A549 (cell line): ENCODE results near the gene SUPT3H. TPM values are rescaled to one million over a fixed set of nuclear protein-coding genes. Genes with fewer than 3 reads are reported as not detected.

Source experiments
- ATAC-seq, 2 experiments: fragments of 200-7000 bp in 1 of 2; fragments of >200 bp in 1 of 2; cut with Nextera tagmentation in 1 of 2; cut with Tn5 transposase in 1 of 2; 3 replicates each; pipeline versions ENCODE4 v1.8.0 to v1.9.1; 2018 to 2020; ENCODE audit warnings: mild to moderate bottlenecking in 1 of 2, moderate library complexity in 1 of 2
- CTCF ChIA-PET: fragments of 300-600 bp; sonication (Branson Sonifier 250); formaldehyde crosslinking; extraction: SDS; loops from one replicate; lab custom pipeline; 2021; ENCODE audit warnings: antibody characterized with exemption, inconsistent platforms; lab: Yijun Ruan, JAX
- POLR2A ChIA-PET: fragments of 350-600 bp; formaldehyde crosslinking; extraction: SDS; loops from one replicate; lab custom pipeline; 2021; ENCODE audit warnings: antibody characterized with exemption, inconsistent platforms; lab: Yijun Ruan, JAX
- DNase-seq, 2 experiments: peaks; one replicate each; pipeline versions ENCODE4 v3.0.0 to v3.0.0-alpha.2; 2011 to 2016; ENCODE audit warnings: low read depth in 1 of 2, low spot score in 1 of 2
- FAIRE-seq: peaks from 2 replicates; lab custom pipeline; 2011; peaks lifted over from hg19 to GRCh38; lab: Jason Lieb, UNC
- H3K27ac ChIP-seq, 2 experiments: fragments of >200 bp; sonication (Bioruptor Twin); formaldehyde crosslinking; 3 replicates each; pipeline ENCODE4 v1.5.1; 2016 to 2017
- H3K4me1 ChIP-seq: fragments of >200 bp; sonication (Bioruptor Twin); formaldehyde crosslinking; 3 replicates; pipeline ENCODE4 v1.6.1; 2016
- H3K4me2 ChIP-seq: fragments of >200 bp; sonication (Bioruptor Twin); formaldehyde crosslinking; 3 replicates; pipeline ENCODE4 v1.6.1; 2016
- H3K4me3 ChIP-seq: fragments of >200 bp; sonication (Bioruptor Twin); formaldehyde crosslinking; 3 replicates; pipeline ENCODE4 v1.5.1; 2016
- H3K9me3 ChIP-seq: fragments of >200 bp; sonication (Bioruptor Twin); formaldehyde crosslinking; 3 replicates; pipeline ENCODE4 v1.6.1; 2016
- BCL3 ChIP-seq: fragments of >200 bp; sonication (Bioruptor Twin); formaldehyde crosslinking; IDR thresholded peaks from 3 replicates; pipeline ENCODE4 v1.6.1; 2016
- CBX8 ChIP-seq: fragments of 200-600 bp; sonication (generic); IDR thresholded peaks from 2 replicates; pipeline ENCODE4 v1.6.1; 2016
- ESRRA ChIP-seq: fragments of 150-350 bp; IDR thresholded peaks from 2 replicates; pipeline ENCODE4 v1.6.1; 2014; ENCODE audit warnings: mild to moderate bottlenecking, low read length, borderline replicate concordance
- FOSB ChIP-seq: fragments of 250-450 bp; sonication (Bioruptor Pico); IDR thresholded peaks from 2 replicates; pipeline ENCODE4 v1.5.0; 2020; ENCODE audit warnings: mild to moderate bottlenecking, moderate library complexity
- HEYL ChIP-seq: fragments of 250-450 bp; sonication (Bioruptor Pico); IDR thresholded peaks from 2 replicates; pipeline ENCODE4 v1.8.0; 2021; ENCODE audit warnings: mild to moderate bottlenecking, moderate library complexity
- HMGXB4 ChIP-seq: fragments of 250-450 bp; sonication (Bioruptor Pico); IDR thresholded peaks from 2 replicates; pipeline ENCODE4 v1.5.0; 2021; ENCODE audit warnings: mild to moderate bottlenecking, moderate library complexity, borderline replicate concordance
- HOXA7 ChIP-seq: fragments of 250-450 bp; sonication (Bioruptor Pico); IDR thresholded peaks from 2 replicates; pipeline ENCODE4 v1.5.0; 2020; ENCODE audit warnings: mild to moderate bottlenecking, moderate library complexity
- JUNB ChIP-seq: fragments of >200 bp; sonication (Bioruptor Twin); formaldehyde crosslinking; IDR thresholded peaks from 2 replicates; pipeline ENCODE4 v1.6.1; 2016
- KDM5A ChIP-seq: fragments of 200-600 bp; sonication (generic); IDR thresholded peaks from 2 replicates; pipeline ENCODE4 v1.6.1; 2016; ENCODE audit warnings: antibody characterized with exemption, mild to moderate bottlenecking
- MAZ ChIP-seq: fragments of 150-350 bp; IDR thresholded peaks from 2 replicates; pipeline ENCODE4 v1.6.1; 2014; ENCODE audit warnings: antibody characterized with exemption, low read depth, low read length, borderline replicate concordance
- PBX3 ChIP-seq: IDR thresholded peaks from 2 replicates; pipeline ENCODE4 v1.6.1; 2012
- PHF8 ChIP-seq: fragments of 200-600 bp; sonication (generic); IDR thresholded peaks from 2 replicates; pipeline ENCODE4 v1.6.1; 2016; ENCODE audit warnings: low read depth, mild to moderate bottlenecking, antibody characterized with exemption, moderate library complexity, borderline replicate concordance
- POLR2A ChIP-seq: IDR thresholded peaks from 2 replicates; pipeline ENCODE4 v1.6.1; 2012; ENCODE audit warnings: mild to moderate bottlenecking, low read length
- RARB ChIP-seq: fragments of 250-450 bp; sonication (Bioruptor Pico); IDR thresholded peaks from 2 replicates; pipeline ENCODE4 v1.8.0; 2021; ENCODE audit warnings: mild to moderate bottlenecking, moderate library complexity
- RCOR1 ChIP-seq: fragments of 150-350 bp; IDR thresholded peaks from 2 replicates; pipeline ENCODE4 v1.6.1; 2014; ENCODE audit warnings: antibody characterized with exemption, low read length, low read depth
- SMC3 ChIP-seq: fragments of >200 bp; sonication (Bioruptor Twin); formaldehyde crosslinking; IDR thresholded peaks from 3 replicates; pipeline ENCODE4 v1.6.1; 2018; ENCODE audit warnings: inconsistent platforms
- TFCP2L1 ChIP-seq: fragments of 250-450 bp; sonication (Bioruptor Pico); IDR thresholded peaks from 2 replicates; pipeline ENCODE4 v1.5.0; 2021; ENCODE audit warnings: mild to moderate bottlenecking
- ZC3H11A ChIP-seq: fragments of 450-650 bp; IDR thresholded peaks from 2 replicates; pipeline ENCODE4 v1.6.1; 2014; ENCODE audit warnings: antibody characterized with exemption, mild to moderate bottlenecking
- ZFP36 ChIP-seq: fragments of 450-650 bp; IDR thresholded peaks from 2 replicates; pipeline ENCODE4 v1.6.1; 2014; ENCODE audit warnings: borderline replicate concordance; ENCODE audit not compliant: partially characterized antibody
- WGBS: methylation state at CpG from one replicate; pipeline ENCODE4 v1.1.6; 2017; ENCODE audit errors: missing lambda C conversion rate; 5-methylcytosine and 5-hydroxymethylcytosine counted together
- polyA plus RNA-seq, 4 experiments: library from polyadenylated mRNA; depleted of rRNA in 3 of 4; stranded (reverse); fragments of >200 nt; fragmentation: RNase III in 1 of 4; extraction: RNeasy Plus Mini Kit Qiagen cat#74134 plus additional on column Dnase treatment in 1 of 4; gene quantifications; 2 replicates in 3 of 4; 3 replicates in 1 of 4; pipeline ENCODE4 v1.2.3, GENCODE V29; 2011 to 2017

SUPT3H gene
- polyA plus RNA-seq, 2 of the 4 experiments (the other 2 are of a cell fraction), result 4.3 to 6.2 TPM

DNA sequence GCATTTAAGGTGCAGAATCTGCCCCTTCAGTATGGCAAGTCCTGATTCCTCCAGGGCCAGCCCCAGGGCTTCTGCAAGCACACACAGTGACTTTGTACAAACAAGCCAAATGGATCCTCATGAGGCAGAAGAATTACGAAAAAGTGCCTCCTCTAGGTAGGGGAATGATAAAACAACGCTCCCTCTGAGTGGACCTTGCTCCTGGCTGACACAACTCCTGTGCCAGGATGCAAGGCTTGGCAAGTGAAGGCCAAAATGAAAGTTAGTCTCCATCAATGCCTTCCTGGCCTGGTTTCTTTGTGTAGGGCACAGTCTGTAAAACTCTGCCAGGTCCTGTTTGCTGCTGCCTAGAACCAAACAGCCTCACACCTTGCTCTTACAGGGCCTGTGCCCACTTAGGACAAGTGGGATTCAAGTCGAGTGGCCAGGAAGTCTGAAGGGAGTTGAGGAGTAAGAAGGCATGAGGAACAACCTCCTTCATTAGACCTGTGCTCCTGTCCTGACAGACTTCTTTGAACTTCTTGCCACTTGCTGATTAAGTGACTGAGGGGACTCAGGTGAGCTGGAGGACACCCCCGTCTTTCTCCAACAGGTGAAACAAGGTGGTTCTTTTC, 573.1 kb downstream of the SUPT3H start:
- FAIRE-seq, result no peak
- Histone ChIP-seq H3K4me1 (no peaks in the 10 kb centered on the region), H3K4me3 (no peak overlapping the region), H3K4me2 (no peak overlapping the region), H3K27ac (no peak overlapping the region), H3K9me3 (no peaks in the 10 kb centered on the region)
- no peak for DNase-seq
- TF ChIP-seq PHF8, result no peak
- TF ChIP-seq FOSB (CRISPR knock-in tag), result no peak
- no peak for TF ChIP-seq PBX3
- no peak for TF ChIP-seq TFCP2L1
- no peak for TF ChIP-seq KDM5A
- TF ChIP-seq POLR2A, result no peak
- no peak for TF ChIP-seq CBX8
- no peak for ATAC-seq
- ChIA-PET POLR2A (no interaction called here), CTCF (interaction anchor here (0.7 kb wide), 1 partner anchor 65 kb away, joined by 3 read pairs; no protein-coding TSS in a partner anchor)
- 38% methylated on average over 4 of the region's 4 CpGs for WGBS

GRCh38 chr6:44804016-44804415, 573.7 kb downstream of the SUPT3H start:
- Histone ChIP-seq H3K27ac (no peak overlapping the region), H3K4me1 (no peaks in the 10 kb centered on the region), H3K4me3 (no peak overlapping the region), H3K9me3 (no peaks in the 10 kb centered on the region), H3K4me2 (no peak overlapping the region)
- 54% methylated on average over 4 of the region's 5 CpGs for WGBS
- ATAC-seq (no peak), FAIRE-seq (no peak), DNase-seq (no peak)
- POLR2A ChIA-PET, result no interaction called here
- CTCF ChIA-PET, result no interaction called here
- TF ChIP-seq ESRRA (no peak), HMGXB4 (CRISPR knock-in tag) (no peak), SMC3 (no peak), RCOR1 (no peak), MAZ (no peak), RARB (CRISPR knock-in tag) (no peak), BCL3 (no peak), HOXA7 (CRISPR knock-in tag) (no peak), JUNB (no peak), PHF8 (no peak), HEYL (CRISPR knock-in tag) (no peak), ZFP36 (no peak), ZC3H11A (no peak), PBX3 (no peak)
